Stomach smooth muscle (tissue), 2 donors: ENCODE measurements around the gene ADH5.
"Not testable (repeated sequence)": the region's sequence is repeated elsewhere in the genome, so short reads cannot be mapped to it uniquely, and the experiment has no call there.

Experiments
- H3K27ac ChIP-seq: one replicate; pipeline ENCODE4 v1.7.0; 2013; ENCODE audit warnings: mild to moderate bottlenecking, low read length, inconsistent platforms
- H3K27me3 ChIP-seq, 2 donors: one replicate each; pipeline ENCODE4 v1.7.0; 2013; ENCODE audit warnings: low read length in 2 of 2; ENCODE audit not compliant: insufficient read depth in 2 of 2, control insufficient read depth in 1 of 2
- H3K36me3 ChIP-seq, 2 donors: one replicate each; pipeline ENCODE4 v1.7.0; 2013; ENCODE audit warnings: low read length in 2 of 2; ENCODE audit not compliant: control insufficient read depth in 2 of 2, insufficient read depth in 2 of 2
- H3K4me1 ChIP-seq: one replicate; pipeline ENCODE4 v1.7.0; 2013; ENCODE audit warnings: low read length; ENCODE audit not compliant: control insufficient read depth, insufficient read depth
- H3K4me3 ChIP-seq, 2 donors: one replicate each; pipeline ENCODE4 v1.7.0; 2013; ENCODE audit warnings: low read length in 2 of 2
- H3K9ac ChIP-seq, 2 donors: one replicate each; pipeline ENCODE4 v1.7.0; 2013; ENCODE audit warnings: low read length in 2 of 2, mild to moderate bottlenecking in 1 of 2
- H3K9me3 ChIP-seq, 2 donors: one replicate each; pipeline ENCODE4 v1.7.0; 2013; ENCODE audit warnings: low read length in 2 of 2; ENCODE audit not compliant: control insufficient read depth in 2 of 2
- donor health status: healthy.
- donor health status: Pancreatic carcinoma.

Gene ADH5

DNA sequence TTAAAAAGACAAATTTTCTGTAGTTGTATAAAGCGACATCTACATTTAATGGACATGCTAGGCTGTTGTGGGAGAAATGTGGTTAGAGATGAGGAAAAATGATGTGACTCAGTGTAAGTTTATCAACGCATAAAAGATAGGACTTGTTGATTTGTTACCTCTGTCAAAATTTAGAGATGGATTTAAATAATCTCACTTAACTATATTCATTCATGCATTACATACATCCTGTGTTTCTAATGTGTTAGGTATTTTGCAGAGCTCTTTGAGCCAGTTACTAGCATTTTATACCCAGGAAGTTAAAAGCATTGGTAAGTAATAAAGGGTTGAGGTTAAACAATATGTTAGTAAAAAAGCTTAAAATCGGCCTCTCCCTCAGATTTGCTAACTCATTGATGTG lies 58.7 kb downstream of the ADH5 start:
- no peak overlapping the region for H3K27ac ChIP-seq
- no peaks in the 10 kb centered on the region for H3K4me1 ChIP-seq
- no peaks in the 10 kb centered on the region for H3K9me3 ChIP-seq
- H3K36me3 ChIP-seq = no peaks in the 10 kb centered on the region
- no peak overlapping the region for H3K9ac ChIP-seq
- no peak overlapping the region for H3K4me3 ChIP-seq
- no peaks in the 10 kb centered on the region for H3K27me3 ChIP-seq

DNA sequence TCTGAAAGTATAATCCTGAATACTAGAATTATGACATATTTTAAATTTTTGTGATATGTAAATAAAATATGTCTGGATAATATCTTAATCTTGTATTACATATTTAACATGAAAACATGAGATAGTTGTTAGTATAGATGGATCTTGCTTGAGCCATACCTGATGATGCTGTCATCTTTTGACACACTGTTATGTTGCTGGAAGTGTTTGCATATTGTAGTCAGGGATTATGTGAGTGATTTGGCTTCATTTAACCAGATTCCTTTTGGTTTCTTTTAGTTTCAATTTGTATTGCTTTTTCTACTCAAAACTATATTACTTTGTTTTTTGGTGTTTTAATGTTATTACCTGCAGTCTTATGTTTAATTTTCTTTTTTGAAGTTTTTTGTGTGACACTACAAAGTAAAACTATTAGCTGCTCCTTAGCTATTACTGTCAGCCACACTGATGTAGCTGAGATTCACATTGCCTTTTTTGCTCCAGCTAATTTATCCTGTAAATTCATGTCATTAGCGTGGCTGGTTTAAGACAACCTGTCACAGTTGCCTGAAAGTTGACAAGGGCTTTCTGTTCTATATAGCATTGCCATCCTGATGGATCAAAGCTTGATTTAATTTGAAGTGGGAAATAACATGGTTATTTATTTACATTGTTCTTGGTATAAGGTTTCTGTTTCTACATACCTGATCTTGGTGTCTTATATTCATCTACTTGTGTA lies 59.4 kb downstream of the ADH5 start:
- Histone ChIP-seq H3K4me1 (no peaks in the 10 kb centered on the region), H3K9me3 (no peaks in the 10 kb centered on the region), H3K9ac (no peak overlapping the region), H3K27me3 (no peaks in the 10 kb centered on the region), H3K27ac (no peak overlapping the region), H3K4me3 (no peak overlapping the region), H3K36me3 (no peaks in the 10 kb centered on the region)

DNA sequence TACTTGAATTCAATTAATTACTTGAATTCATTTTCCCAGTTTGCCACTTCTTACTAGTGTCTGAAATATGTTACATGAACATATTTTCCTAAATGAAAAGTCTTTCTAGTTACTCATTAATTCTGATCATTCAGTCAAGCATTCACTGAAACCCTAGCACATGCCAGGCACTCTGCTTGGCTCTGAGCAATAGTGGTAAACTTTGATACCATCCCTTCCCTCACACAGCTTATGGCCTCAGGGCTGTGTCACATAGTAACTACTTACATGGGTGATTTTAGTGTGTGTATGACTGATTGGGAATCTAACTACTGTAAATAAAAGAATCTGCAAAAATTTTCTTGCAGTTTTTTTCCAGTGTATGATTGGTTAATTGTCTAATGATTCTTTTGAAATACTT lies 60.4 kb downstream of the ADH5 start:
- Histone ChIP-seq H3K27me3 (no peaks in the 10 kb centered on the region), H3K27ac (no peak overlapping the region), H3K9ac (no peak overlapping the region), H3K4me1 (no peaks in the 10 kb centered on the region), H3K4me3 (no peak overlapping the region), H3K9me3 (no peaks in the 10 kb centered on the region), H3K36me3 (no peaks in the 10 kb centered on the region)

DNA sequence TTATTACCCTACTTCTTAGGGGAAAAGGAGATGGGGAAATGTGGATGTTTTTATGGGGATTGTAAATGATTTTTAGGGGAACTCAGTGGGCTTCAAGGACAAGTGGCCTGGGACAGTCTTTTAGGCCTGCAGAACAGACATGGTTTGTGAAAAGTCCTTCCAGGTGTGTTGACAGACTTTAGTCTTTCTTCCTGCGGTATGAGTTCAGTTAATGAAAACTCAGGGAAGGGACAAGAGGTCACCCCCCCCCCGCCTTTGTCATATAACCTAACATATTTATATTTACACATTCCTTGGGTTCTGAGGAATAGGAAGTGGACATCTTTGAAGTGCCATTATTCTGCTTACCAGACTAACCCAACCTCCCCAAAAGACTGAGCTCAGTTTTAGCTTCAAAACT lies 61.3 kb downstream of the ADH5 start:
- no peaks in the 10 kb centered on the region for H3K4me1 ChIP-seq
- H3K36me3 ChIP-seq = no peaks in the 10 kb centered on the region
- H3K9ac ChIP-seq = no peak overlapping the region
- H3K4me3 ChIP-seq = no peak overlapping the region
- H3K27ac ChIP-seq = no peak overlapping the region
- H3K9me3 ChIP-seq = no peaks in the 10 kb centered on the region
- no peaks in the 10 kb centered on the region for H3K27me3 ChIP-seq

DNA sequence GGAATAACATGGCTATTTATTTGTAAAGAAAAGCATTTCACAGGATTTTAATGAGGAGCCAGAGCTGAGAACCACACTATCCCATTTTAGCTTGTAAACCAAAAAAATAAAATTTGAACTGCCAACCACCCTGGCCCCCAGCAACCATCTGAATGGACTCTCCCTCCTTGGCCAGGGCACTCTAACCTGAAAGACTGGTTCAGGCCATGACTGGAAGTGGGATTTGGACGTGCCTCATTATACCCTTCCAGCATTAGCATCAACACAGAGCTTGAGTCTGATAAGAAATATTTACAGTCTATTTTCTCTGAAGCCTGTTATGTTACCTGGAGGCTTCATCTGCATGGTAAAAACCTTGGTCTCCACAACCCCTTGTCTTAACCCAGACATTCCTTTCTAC lies 63.1 kb downstream of the ADH5 start:
- H3K9ac ChIP-seq = no peak overlapping the region
- no peak overlapping the region for H3K27ac ChIP-seq
- H3K9me3 ChIP-seq = peaks cover 2 to 3% of the 10 kb centered on the region in 2 donors
- no peaks in the 10 kb centered on the region for H3K4me1 ChIP-seq
- H3K4me3 ChIP-seq = no peak overlapping the region
- no peaks in the 10 kb centered on the region for H3K36me3 ChIP-seq
- H3K27me3 ChIP-seq = no peaks in the 10 kb centered on the region

DNA sequence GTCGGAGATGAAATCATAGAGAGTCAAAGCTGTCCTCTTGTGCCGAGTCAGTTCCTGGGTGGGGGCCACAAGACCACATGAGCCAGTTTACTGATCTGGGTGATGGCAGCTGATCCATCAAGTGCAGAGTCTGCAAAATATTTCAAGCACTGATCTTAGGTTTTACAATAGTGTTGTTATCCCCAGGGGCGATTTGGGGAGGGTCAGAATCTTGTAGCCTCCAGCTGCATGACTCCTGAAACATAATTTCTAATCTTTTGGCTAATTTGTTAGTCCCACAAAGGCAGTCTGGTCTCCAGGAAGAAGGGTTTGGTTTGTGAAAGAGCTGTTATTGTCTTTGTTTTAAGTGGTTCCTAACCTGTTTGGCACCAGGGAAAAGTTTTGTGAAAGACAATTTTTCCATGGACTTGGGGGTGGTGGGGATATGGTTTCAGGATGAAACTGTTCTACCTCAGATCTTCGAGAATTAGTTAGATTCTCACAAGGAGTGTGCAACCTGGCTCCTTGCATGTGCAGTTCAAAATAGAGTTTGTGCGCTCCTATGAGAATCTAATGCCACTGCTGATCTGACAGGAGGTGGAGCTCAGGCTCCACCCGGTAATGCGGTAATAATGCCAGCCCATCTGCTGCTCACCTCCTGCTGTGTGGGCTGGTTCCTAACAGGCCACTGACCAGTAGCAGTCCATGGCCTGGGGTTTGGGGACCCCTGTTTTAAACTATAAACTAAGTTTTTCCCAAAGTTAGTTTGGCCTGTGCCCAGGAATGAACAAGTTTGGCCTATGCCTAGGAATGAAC lies 63.9 kb downstream of the ADH5 start:
- H3K9ac ChIP-seq = no peak overlapping the region
- H3K36me3 ChIP-seq = no peaks in the 10 kb centered on the region
- no peak overlapping the region for H3K27ac ChIP-seq
- H3K4me1 ChIP-seq = no peaks in the 10 kb centered on the region
- H3K4me3 ChIP-seq = no peak overlapping the region
- peaks cover 2 to 3% of the 10 kb centered on the region in 2 donors for H3K9me3 ChIP-seq
- no peaks in the 10 kb centered on the region for H3K27me3 ChIP-seq

DNA sequence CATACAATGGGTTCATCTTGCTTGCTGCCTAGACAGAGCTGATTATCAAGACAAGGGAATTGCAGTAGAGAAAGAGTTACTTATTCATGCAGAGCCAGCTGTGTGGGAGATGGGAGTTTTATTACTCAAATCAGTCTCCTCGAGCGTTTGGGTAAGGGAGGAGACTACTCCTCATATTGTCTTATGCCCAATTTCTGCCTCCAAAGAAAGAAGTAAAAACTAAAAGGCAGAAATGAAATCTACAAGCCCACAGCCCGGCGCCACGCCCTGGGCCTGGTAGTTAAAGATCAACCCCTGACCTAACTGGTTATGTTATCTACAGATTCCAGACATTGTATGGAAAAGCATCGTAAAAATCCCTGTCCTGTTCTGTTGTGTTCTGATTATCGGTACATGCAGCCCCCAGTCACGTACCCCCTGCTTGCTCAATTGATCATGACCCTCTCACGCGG lies 64.8 kb downstream of the ADH5 start:
- H3K4me3 ChIP-seq, H3K9ac ChIP-seq, H3K27me3 ChIP-seq, H3K9me3 ChIP-seq, H3K4me1 ChIP-seq, H3K36me3 ChIP-seq, H3K27ac ChIP-seq: not testable (repeated sequence)

DNA sequence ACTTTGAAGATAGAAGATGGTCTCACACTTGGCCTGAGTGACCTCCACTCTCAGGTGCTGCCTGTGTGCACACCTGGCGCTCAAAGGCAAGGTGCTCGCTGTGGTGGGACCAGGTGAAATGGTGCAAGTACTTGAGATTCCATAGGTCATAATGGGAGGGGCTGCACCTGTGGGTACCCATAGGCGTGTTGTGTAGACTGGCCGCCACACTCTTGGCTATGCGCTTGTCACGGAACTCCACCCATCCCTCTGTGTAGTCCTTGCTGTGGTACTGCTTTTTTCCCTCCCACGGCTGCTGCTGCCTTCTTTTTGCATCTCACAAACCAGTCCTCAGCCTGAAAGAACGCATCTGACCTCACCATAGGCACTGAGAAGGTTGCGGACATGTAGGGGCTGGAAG lies 66.0 kb downstream of the ADH5 start:
- Histone ChIP-seq H3K9ac (no peak overlapping the region), H3K36me3 (no peaks in the 10 kb centered on the region), H3K27me3 (no peaks in the 10 kb centered on the region), H3K9me3 (peaks cover 2 to 3% of the 10 kb centered on the region in 2 donors), H3K4me1 (no peaks in the 10 kb centered on the region), H3K4me3 (peak overlapping the region in 1 of 2 donors; percentile 54), H3K27ac (no peak overlapping the region)

DNA sequence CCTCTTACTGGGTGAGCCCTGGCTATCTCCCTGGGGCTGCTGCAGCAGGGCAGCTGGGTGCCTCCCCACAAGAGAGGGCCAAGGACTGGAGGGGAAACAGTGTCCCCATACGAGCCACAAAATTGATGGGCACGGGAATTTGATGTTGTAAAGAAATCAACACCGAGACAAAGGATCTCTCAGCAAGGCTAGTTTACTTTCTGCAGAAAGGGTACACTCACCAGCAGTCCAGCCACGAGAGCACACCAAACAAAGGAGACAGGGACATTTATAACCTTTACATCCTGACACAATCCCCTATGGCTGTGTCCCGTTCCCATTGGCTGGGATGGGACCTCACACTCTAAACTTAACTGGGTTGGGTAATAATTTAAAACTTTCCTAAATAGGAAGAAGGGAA lies 67.2 kb downstream of the ADH5 start:
- Histone ChIP-seq H3K9ac (no peak overlapping the region), H3K27ac (no peak overlapping the region), H3K27me3 (no peaks in the 10 kb centered on the region), H3K4me1 (no peaks in the 10 kb centered on the region), H3K36me3 (no peaks in the 10 kb centered on the region), H3K9me3 (peaks cover 2 to 3% of the 10 kb centered on the region in 2 donors), H3K4me3 (no peak overlapping the region)
